ENCODE measurements around the gene ZNF518B.
"Not testable (repeated sequence)": the region's sequence is repeated elsewhere in the genome, so short reads cannot be mapped to it uniquely, and the experiment has no call there.

The ZNF518B gene

GRCh38 chr4:10438924-10439323 is 18.3 kb downstream of the ZNF518B start:
- H3K4me3 Mint-ChIP-seq = no peak overlapping the region
- peaks cover 4 to 7% of the 10 kb centered on the region in 2 donors for H3K4me1 Mint-ChIP-seq
- H3K27me3 Mint-ChIP-seq = no peaks in the 10 kb centered on the region
- no peak overlapping the region for H3K27ac Mint-ChIP-seq
- H3K9me3 Mint-ChIP-seq = peaks cover 6 to 13% of the 10 kb centered on the region in 2 donors
- no peak for DNase-seq
- H3K36me3 Mint-ChIP-seq = peaks cover 39 to 55% of the 10 kb centered on the region in 2 donors
- peak in 1 of 2 donors; percentile 45 for ATAC-seq (replicated peaks)

- Mint-ChIP-seq H3K4me3 (no peak overlapping the region), H3K27ac (no peak overlapping the region), H3K27me3 (no peaks in the 10 kb centered on the region), H3K9me3 (peaks cover 6 to 9% of the 10 kb centered on the region in 2 donors), H3K4me1 (peaks cover 3 to 7% of the 10 kb centered on the region in 2 donors), H3K36me3 (peaks cover 28 to 44% of the 10 kb centered on the region in 2 donors)
- DNase-seq = no peak
- no peak for ATAC-seq (replicated peaks)
Measured at GRCh38 chr4:10437735-10438134, 19.5 kb downstream of the ZNF518B start.

- not testable (repeated sequence) for ATAC-seq (replicated peaks); DNase-seq; H3K4me3 Mint-ChIP-seq; H3K27ac Mint-ChIP-seq; H3K27me3 Mint-ChIP-seq
- peaks cover 16 to 20% of the 10 kb centered on the region in 2 donors for H3K36me3 Mint-ChIP-seq
- H3K4me1 Mint-ChIP-seq = peaks cover 6 to 19% of the 10 kb centered on the region in 2 donors
- H3K9me3 Mint-ChIP-seq = peaks cover 17 to 19% of the 10 kb centered on the region in 2 donors
Measured at GRCh38 chr4:10427680-10428079, 29.5 kb downstream of the ZNF518B start.

GRCh38 chr4:10421344-10422055 is 35.7 kb downstream of the ZNF518B start:
- no peaks in the 10 kb centered on the region for H3K27me3 Mint-ChIP-seq
- H3K36me3 Mint-ChIP-seq = peaks cover 4 to 7% of the 10 kb centered on the region in 2 donors
- H3K4me3 Mint-ChIP-seq = no peak overlapping the region
- peak; percentile 77 to 84 for ATAC-seq (replicated peaks)
- peaks cover 14 to 23% of the 10 kb centered on the region in 2 donors for H3K9me3 Mint-ChIP-seq
- peaks cover 14 to 42% of the 10 kb centered on the region in 2 donors for H3K4me1 Mint-ChIP-seq
- DNase-seq = no peak
- no peak overlapping the region for H3K27ac Mint-ChIP-seq

GRCh38 chr4:10417740-10418139 is 39.5 kb downstream of the ZNF518B start:
- peaks cover 3% of the 10 kb centered on the region in 2 donors for H3K36me3 Mint-ChIP-seq
- H3K4me1 Mint-ChIP-seq = peaks cover 22 to 46% of the 10 kb centered on the region in 2 donors
- DNase-seq (no peak), ATAC-seq (replicated peaks) (no peak)
- H3K27me3 Mint-ChIP-seq = no peaks in the 10 kb centered on the region
- H3K9me3 Mint-ChIP-seq = peaks cover 8 to 14% of the 10 kb centered on the region in 2 donors
- H3K27ac Mint-ChIP-seq = no peak overlapping the region
- no peak overlapping the region for H3K4me3 Mint-ChIP-seq

- Mint-ChIP-seq H3K9me3 (peaks cover 8 to 14% of the 10 kb centered on the region in 2 donors), H3K4me3 (no peak overlapping the region), H3K36me3 (peaks cover 3% of the 10 kb centered on the region in 2 donors), H3K27ac (no peak overlapping the region), H3K27me3 (no peaks in the 10 kb centered on the region), H3K4me1 (peaks cover 22 to 46% of the 10 kb centered on the region in 2 donors)
- ATAC-seq (replicated peaks) = no peak
- DNase-seq = no peak
Measured at GRCh38 chr4:10416441-10416840, 40.8 kb downstream of the ZNF518B start.

- Mint-ChIP-seq H3K9me3 (peaks cover 4 to 5% of the 10 kb centered on the region in 2 donors), H3K4me1 (peaks cover 20 to 40% of the 10 kb centered on the region in 2 donors), H3K4me3 (no peak overlapping the region), H3K36me3 (no peaks in the 10 kb centered on the region), H3K27ac (no peak overlapping the region), H3K27me3 (no peaks in the 10 kb centered on the region)
- ATAC-seq (replicated peaks) (peak; percentile 97 to 98), DNase-seq (no peak)
Measured at GRCh38 chr4:10413177-10413576, 44.0 kb downstream of the ZNF518B start.

GRCh38 chr4:10405672-10406071 is 51.6 kb downstream of the ZNF518B start:
- ATAC-seq (replicated peaks) (no peak), DNase-seq (no peak)
- Mint-ChIP-seq H3K4me1 (peaks cover 0 to 1% of the 10 kb centered on the region in 2 donors), H3K27me3 (peaks cover 11 to 15% of the 10 kb centered on the region in 2 donors), H3K27ac (no peak overlapping the region), H3K4me3 (no peak overlapping the region), H3K36me3 (peaks cover 0 to 2% of the 10 kb centered on the region in 2 donors), H3K9me3 (no peaks in the 10 kb centered on the region)

- H3K4me1 Mint-ChIP-seq = peaks cover 0 to 1% of the 10 kb centered on the region in 2 donors
- H3K4me3 Mint-ChIP-seq = no peak overlapping the region
- no peak for DNase-seq
- no peak for ATAC-seq (replicated peaks)
- H3K27ac Mint-ChIP-seq = no peak overlapping the region
- peaks cover 0 to 3% of the 10 kb centered on the region in 2 donors for H3K36me3 Mint-ChIP-seq
- H3K9me3 Mint-ChIP-seq = no peaks in the 10 kb centered on the region
- peaks cover 11 to 15% of the 10 kb centered on the region in 2 donors for H3K27me3 Mint-ChIP-seq
Measured at GRCh38 chr4:10403633-10404445, 53.4 kb downstream of the ZNF518B start.

- no peak for ATAC-seq (replicated peaks)
- Mint-ChIP-seq H3K4me3 (no peak overlapping the region), H3K9me3 (peaks cover 3 to 15% of the 10 kb centered on the region in 2 donors), H3K36me3 (peaks cover 0 to 7% of the 10 kb centered on the region in 2 donors), H3K4me1 (no peaks in the 10 kb centered on the region), H3K27ac (no peak overlapping the region), H3K27me3 (peaks cover 0 to 52% of the 10 kb centered on the region in 2 donors)
- DNase-seq = no peak
Measured at GRCh38 chr4:10395971-10396580, 61.1 kb downstream of the ZNF518B start.
